Peyer's patch (tissue), 4 donors: ENCODE measurements around the gene FAAP100. TPM values are rescaled to one million over a fixed set of nuclear protein-coding genes. Genes with fewer than 3 reads are reported as not detected.

Source experiments
- DNase-seq, 3 donors: peaks; one replicate each; pipeline ENCODE4 v3.0.0-alpha.2; 2017 to 2019
- H3K27ac ChIP-seq, 4 donors: fragments of 200-600 bp; sonication (generic); one replicate each; pipeline ENCODE4 v1.5.1; 2016 to 2019
- H3K27me3 ChIP-seq, 2 donors: fragments of 200-600 bp; sonication (generic); one replicate each; pipeline ENCODE4 v1.5.1; 2019
- H3K36me3 ChIP-seq, 3 donors: fragments of 200-600 bp; sonication (generic); one replicate each; pipeline ENCODE4 v1.5.1; 2016 to 2019
- H3K4me1 ChIP-seq, 4 donors: fragments of 200-600 bp; sonication (generic); one replicate each; pipeline ENCODE4 v1.5.1; 2016 to 2019
- H3K4me3 ChIP-seq, 4 donors: fragments of 200-600 bp; sonication (generic); 1 replicate in 3 of 4; 2 replicates in 1 of 4; pipeline ENCODE4 v1.5.1; 2016 to 2019; ENCODE audit warnings: mild to moderate bottlenecking in 1 of 4
- H3K9me3 ChIP-seq, 4 donors: fragments of 200-600 bp; sonication (generic); one replicate each; pipeline ENCODE4 v1.5.1; 2016 to 2019; ENCODE audit warnings: mild to moderate bottlenecking in 1 of 4
- CTCF ChIP-seq, 6 experiments: fragments of 450-650 bp in 4 of 6; fragments of 200-600 bp in 2 of 6; sonication (generic) in 1 of 6; IDR thresholded peaks; one replicate each; pipeline ENCODE4 v1.5.1; 2017 to 2019; ENCODE audit warnings: antibody characterized with exemption in 6 of 6, mild to moderate bottlenecking in 3 of 6, moderate library complexity in 1 of 6
- POLR2A ChIP-seq, 2 donors: fragments of 450-650 bp; IDR thresholded peaks; one replicate each; pipeline ENCODE4 v1.5.1; 2017; ENCODE audit warnings: antibody characterized with exemption in 2 of 2, mild to moderate bottlenecking in 2 of 2, moderate library complexity in 2 of 2
- total RNA-seq, 4 donors: library from RNA; depleted of rRNA; stranded (reverse); fragments of >200 nt; gene quantifications; one replicate each; pipeline ENCODE4 v1.1.0, GENCODE V29; 2016

Gene FAAP100
- total RNA-seq, 4 donors from 2014 or later = 38.2 to 66.9 (median 52.2) TPM

GRCh38 chr17:81515530-81516041, 36.6 kb downstream of the FAAP100 start:
- no peaks in the 10 kb centered on the region for H3K27me3 ChIP-seq
- no peak for TF ChIP-seq CTCF (IDR thresholded peaks at IDR 0.05)
- TF ChIP-seq POLR2A (IDR thresholded peaks at IDR 0.05) = no peak
- H3K4me1 ChIP-seq = peaks cover 0 to 49% (median 27%) of the 10 kb centered on the region in 4 donors
- peak overlapping the region; percentile 71 to 99 (median 90) for H3K4me3 ChIP-seq
- DNase-seq = peak in 2 of 3 donors; percentile 54 to 59
- peaks cover 0 to 3% (median 0%) of the 10 kb centered on the region in 4 donors for H3K9me3 ChIP-seq
- peak overlapping the region; percentile 98 to 100 (median 100) for H3K27ac ChIP-seq
- peaks cover 0 to 16% (median 0%) of the 10 kb centered on the region in 3 donors for H3K36me3 ChIP-seq

GRCh38 chr17:81514739-81515529, 37.2 kb downstream of the FAAP100 start:
- Histone ChIP-seq H3K9me3 (peaks cover 0 to 3% (median 0%) of the 10 kb centered on the region in 4 donors), H3K4me3 (peak overlapping the region; percentile 71 to 99 (median 90)), H3K27me3 (no peaks in the 10 kb centered on the region), H3K4me1 (peaks cover 0 to 46% (median 26%) of the 10 kb centered on the region in 4 donors), H3K36me3 (peaks cover 0 to 23% (median 0%) of the 10 kb centered on the region in 3 donors), H3K27ac (peak overlapping the region; percentile 98 to 100 (median 100))
- TF ChIP-seq CTCF (IDR thresholded peaks at IDR 0.05) (no peak), POLR2A (IDR thresholded peaks at IDR 0.05) (peak; percentile 53 to 62)
- DNase-seq = peak; percentile 79 to 93 (median 91)

GRCh38 chr17:81514489-81514738, 37.7 kb downstream of the FAAP100 start:
- TF ChIP-seq POLR2A (IDR thresholded peaks at IDR 0.05) (peak in 1 of 2 donors; percentile 53), CTCF (IDR thresholded peaks at IDR 0.05) (no peak)
- Histone ChIP-seq H3K27me3 (no peaks in the 10 kb centered on the region), H3K27ac (peak overlapping the region; percentile 98 to 100 (median 100)), H3K4me3 (peak overlapping the region; percentile 71 to 99 (median 90)), H3K4me1 (peaks cover 0 to 44% (median 24%) of the 10 kb centered on the region in 4 donors), H3K36me3 (peaks cover 0 to 28% (median 0%) of the 10 kb centered on the region in 3 donors), H3K9me3 (peaks cover 0 to 3% (median 0%) of the 10 kb centered on the region in 4 donors)
- DNase-seq = no peak

GRCh38 chr17:81513753-81514488, 38.2 kb downstream of the FAAP100 start:
- H3K36me3 ChIP-seq = peaks cover 0 to 33% (median 0%) of the 10 kb centered on the region in 3 donors
- no peak for TF ChIP-seq CTCF (IDR thresholded peaks at IDR 0.05)
- peak; percentile 45 to 55 for TF ChIP-seq POLR2A (IDR thresholded peaks at IDR 0.05)
- no peaks in the 10 kb centered on the region for H3K27me3 ChIP-seq
- peak overlapping the region; percentile 98 to 100 (median 100) for H3K27ac ChIP-seq
- DNase-seq = peak; percentile 56 to 84 (median 78)
- no peaks in the 10 kb centered on the region for H3K9me3 ChIP-seq
- H3K4me3 ChIP-seq = peak overlapping the region; percentile 71 to 99 (median 90)
- peaks cover 0 to 44% (median 25%) of the 10 kb centered on the region in 4 donors for H3K4me1 ChIP-seq

- Histone ChIP-seq H3K4me3 (peak overlapping the region; percentile 71 to 99 (median 90)), H3K27ac (peak overlapping the region; percentile 98 to 100 (median 100)), H3K9me3 (no peaks in the 10 kb centered on the region), H3K4me1 (peaks cover 0 to 42% (median 25%) of the 10 kb centered on the region in 4 donors), H3K27me3 (no peaks in the 10 kb centered on the region), H3K36me3 (peaks cover 0 to 38% (median 0%) of the 10 kb centered on the region in 3 donors)
- TF ChIP-seq CTCF (IDR thresholded peaks at IDR 0.05) (no peak), POLR2A (IDR thresholded peaks at IDR 0.05) (peak in 1 of 2 donors; percentile 2)
- DNase-seq = peak; percentile 77 to 86 (median 78)
These were observed 38.8 kb downstream of the FAAP100 start for GRCh38 chr17:81513372-81513752.
